ENCODE data around the gene SYNE4. TPM values are rescaled to one million over a fixed set of nuclear protein-coding genes. Genes with fewer than 3 reads are reported as not detected.

SYNE4 gene
- total and polyA plus RNA-seq, 2 of the 13 experiments (the other 11 are each of a cell fraction or from before 2014, with no cell fraction given), result 13.7 to 23.0 TPM

DNA sequence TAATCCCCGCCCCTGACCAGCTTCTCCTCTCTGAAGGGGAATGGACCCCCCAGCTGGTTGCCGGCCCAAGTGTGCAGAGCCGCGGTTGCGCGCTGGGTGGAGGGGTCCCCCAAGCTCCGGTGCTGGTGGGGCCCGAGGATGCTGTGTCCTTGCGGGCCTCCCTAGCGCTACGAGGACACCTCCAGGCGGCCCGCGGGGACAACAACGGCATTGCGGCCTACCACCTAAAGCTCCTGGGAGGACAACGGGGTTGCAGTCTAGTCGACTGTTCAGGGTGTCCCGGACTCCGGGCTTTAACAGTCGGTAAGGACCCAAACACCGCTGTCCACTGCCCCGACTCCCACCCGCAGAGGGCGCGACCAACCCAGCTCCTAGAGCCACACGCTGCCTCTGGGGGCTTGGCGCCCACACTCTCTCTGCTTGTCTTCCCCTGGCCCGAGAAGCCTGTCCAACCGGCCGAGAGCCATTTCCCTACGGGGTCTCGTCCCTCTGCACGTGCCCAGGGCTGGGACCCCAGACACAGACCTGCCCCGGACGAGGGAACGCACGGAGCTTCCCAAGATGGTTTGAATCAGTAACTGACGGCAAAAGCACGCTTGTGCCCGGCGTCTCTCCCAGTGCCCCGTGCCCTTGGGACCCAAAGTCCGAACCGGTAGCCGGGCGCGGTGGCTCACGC lies 14.6 kb downstream of the SYNE4 start:
- BruUV-seq (replicated peaks), result no TSS peak
- 91% methylated on average over 24 of the region's 49 CpGs for WGBS (ENCODE audit: low lambda C conversion rate)
- Histone ChIP-seq H3K79me2 (ENCODE audit: insufficient read depth, low read length) (peaks cover 24% of the 10 kb centered on the region), H3K9ac (ENCODE audit: insufficient read depth, low read depth, low read length) (no peak overlapping the region; the same call in 1 of the 2 replicates), H3K4me1 (ENCODE audit: insufficient read depth, low read length) (peaks cover 48% of the 10 kb centered on the region), H3K27ac (ENCODE audit: extremely low read length, insufficient read depth, low read length) (no peak overlapping the region), H2AFZ (ENCODE audit: low read length) (no peak overlapping the region), H3K27me3 (ENCODE audit: control insufficient read depth in 1 of 2, insufficient read depth in 2 of 2, low read length in 2 of 2) (no peaks in the 10 kb centered on the region), H3K9me3 (ENCODE audit: low read length) (no peaks in the 10 kb centered on the region), H3K4me3 (replicated peaks in 1 of 3; ENCODE audit: insufficient read depth in 1 of 3, low read depth in 2 of 3, low read length in 3 of 3) (no peak overlapping the region), H3K36me3 (replicated peaks in 1 of 2; ENCODE audit: control insufficient read depth in 1 of 2, insufficient read depth in 2 of 2, low read length in 2 of 2) (peaks cover 4 to 6% of the 10 kb centered on the region in 2 experiments; a peak in 2 of 5 replicates), H4K20me1 (ENCODE audit: insufficient read depth, low read length) (peaks cover 6% of the 10 kb centered on the region), H3K4me2 (ENCODE audit: low read depth, low read length) (no peak overlapping the region; the same call in 1 of the 2 replicates)
- DNase-seq (ENCODE audit: low spot score) (no peak), ATAC-seq (no peak), FAIRE-seq (no peak)
- intact Hi-C loops (cut with micrococcal nuclease; ENCODE audit: unreplicated experiment) (no loop called here), in situ Hi-C loops (cut with HindIII; ENCODE audit: extremely low pct_ligation_motif_present, low pct_unique_long_range_greater_than_20kb) (no loop called here)
- ChIA-PET CTCF (ENCODE audit: low intra/inter-chr PET ratio, low total read pairs) (no interaction called here), POLR2A (interaction anchor here (4.2 kb wide), 1 partner anchor 60 kb away, joined by 14 read pairs; the partner anchor contains the start of genes THAP8 and WDR62)
- TF ChIP-seq NAIF1 (CRISPR knock-in tag; IDR thresholded peaks at IDR 0.05; ENCODE audit: borderline replicate concordance) (no peak), MED13 (CRISPR knock-in tag; IDR thresholded peaks at IDR 0.05) (0 out of 2 replicates have a peak, but pooled peaks have one; percentile 13), ZNF557 (CRISPR knock-in tag; IDR thresholded peaks at IDR 0.05) (no peak), ZNF556 (CRISPR knock-in tag; IDR thresholded peaks at IDR 0.05; ENCODE audit: borderline replicate concordance) (no peak), STAG1 (CRISPR knock-in tag; IDR thresholded peaks at IDR 0.05) (peak; percentile 11; the same call in 1 of the 2 replicates), ZNF598 (CRISPR knock-in tag; IDR thresholded peaks at IDR 0.05; ENCODE audit: borderline replicate concordance) (0 out of 2 replicates have a peak, but pooled peaks have one; percentile 6), HNF4G (IDR thresholded peaks at IDR 0.05; ENCODE audit: borderline replicate concordance, low read depth, low read length) (no peak), HNF4G (CRISPR knock-in tag; IDR thresholded peaks at IDR 0.05; ENCODE audit: borderline replicate concordance, low read depth) (no peak), ZNF253 (CRISPR knock-in tag; IDR thresholded peaks at IDR 0.05; ENCODE audit: borderline replicate concordance) (peak; percentile 27; the same call in 1 of the 2 replicates), MYC (CRISPR knock-in tag; IDR thresholded peaks at IDR 0.05; ENCODE audit: borderline replicate concordance) (0 out of 2 replicates have a peak, but pooled peaks have one; percentile 15), ZNF737 (CRISPR knock-in tag; IDR thresholded peaks at IDR 0.05; ENCODE audit: borderline replicate concordance) (no peak)
- TF ChIP-seq, protein P1, sequence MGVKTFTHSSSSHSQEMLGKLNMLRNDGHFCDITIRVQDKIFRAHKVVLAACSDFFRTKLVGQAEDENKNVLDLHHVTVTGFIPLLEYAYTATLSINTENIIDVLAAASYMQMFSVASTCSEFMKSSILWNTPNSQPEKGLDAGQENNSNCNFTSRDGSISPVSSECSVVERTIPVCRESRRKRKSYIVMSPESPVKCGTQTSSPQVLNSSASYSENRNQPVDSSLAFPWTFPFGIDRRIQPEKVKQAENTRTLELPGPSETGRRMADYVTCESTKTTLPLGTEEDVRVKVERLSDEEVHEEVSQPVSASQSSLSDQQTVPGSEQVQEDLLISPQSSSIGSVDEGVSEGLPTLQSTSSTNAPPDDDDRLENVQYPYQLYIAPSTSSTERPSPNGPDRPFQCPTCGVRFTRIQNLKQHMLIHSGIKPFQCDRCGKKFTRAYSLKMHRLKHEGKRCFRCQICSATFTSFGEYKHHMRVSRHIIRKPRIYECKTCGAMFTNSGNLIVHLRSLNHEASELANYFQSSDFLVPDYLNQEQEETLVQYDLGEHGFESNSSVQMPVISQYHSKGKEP (CRISPR knock-in tag; IDR thresholded peaks at IDR 0.05), result no peak
- TF ChIP-seq, protein P2, sequence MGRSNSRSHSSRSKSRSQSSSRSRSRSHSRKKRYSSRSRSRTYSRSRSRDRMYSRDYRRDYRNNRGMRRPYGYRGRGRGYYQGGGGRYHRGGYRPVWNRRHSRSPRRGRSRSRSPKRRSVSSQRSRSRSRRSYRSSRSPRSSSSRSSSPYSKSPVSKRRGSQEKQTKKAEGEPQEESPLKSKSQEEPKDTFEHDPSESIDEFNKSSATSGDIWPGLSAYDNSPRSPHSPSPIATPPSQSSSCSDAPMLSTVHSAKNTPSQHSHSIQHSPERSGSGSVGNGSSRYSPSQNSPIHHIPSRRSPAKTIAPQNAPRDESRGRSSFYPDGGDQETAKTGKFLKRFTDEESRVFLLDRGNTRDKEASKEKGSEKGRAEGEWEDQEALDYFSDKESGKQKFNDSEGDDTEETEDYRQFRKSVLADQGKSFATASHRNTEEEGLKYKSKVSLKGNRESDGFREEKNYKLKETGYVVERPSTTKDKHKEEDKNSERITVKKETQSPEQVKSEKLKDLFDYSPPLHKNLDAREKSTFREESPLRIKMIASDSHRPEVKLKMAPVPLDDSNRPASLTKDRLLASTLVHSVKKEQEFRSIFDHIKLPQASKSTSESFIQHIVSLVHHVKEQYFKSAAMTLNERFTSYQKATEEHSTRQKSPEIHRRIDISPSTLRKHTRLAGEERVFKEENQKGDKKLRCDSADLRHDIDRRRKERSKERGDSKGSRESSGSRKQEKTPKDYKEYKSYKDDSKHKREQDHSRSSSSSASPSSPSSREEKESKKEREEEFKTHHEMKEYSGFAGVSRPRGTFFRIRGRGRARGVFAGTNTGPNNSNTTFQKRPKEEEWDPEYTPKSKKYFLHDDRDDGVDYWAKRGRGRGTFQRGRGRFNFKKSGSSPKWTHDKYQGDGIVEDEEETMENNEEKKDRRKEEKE (IDR thresholded peaks at IDR 0.05), result no peak
- TF ChIP-seq, protein P3, sequence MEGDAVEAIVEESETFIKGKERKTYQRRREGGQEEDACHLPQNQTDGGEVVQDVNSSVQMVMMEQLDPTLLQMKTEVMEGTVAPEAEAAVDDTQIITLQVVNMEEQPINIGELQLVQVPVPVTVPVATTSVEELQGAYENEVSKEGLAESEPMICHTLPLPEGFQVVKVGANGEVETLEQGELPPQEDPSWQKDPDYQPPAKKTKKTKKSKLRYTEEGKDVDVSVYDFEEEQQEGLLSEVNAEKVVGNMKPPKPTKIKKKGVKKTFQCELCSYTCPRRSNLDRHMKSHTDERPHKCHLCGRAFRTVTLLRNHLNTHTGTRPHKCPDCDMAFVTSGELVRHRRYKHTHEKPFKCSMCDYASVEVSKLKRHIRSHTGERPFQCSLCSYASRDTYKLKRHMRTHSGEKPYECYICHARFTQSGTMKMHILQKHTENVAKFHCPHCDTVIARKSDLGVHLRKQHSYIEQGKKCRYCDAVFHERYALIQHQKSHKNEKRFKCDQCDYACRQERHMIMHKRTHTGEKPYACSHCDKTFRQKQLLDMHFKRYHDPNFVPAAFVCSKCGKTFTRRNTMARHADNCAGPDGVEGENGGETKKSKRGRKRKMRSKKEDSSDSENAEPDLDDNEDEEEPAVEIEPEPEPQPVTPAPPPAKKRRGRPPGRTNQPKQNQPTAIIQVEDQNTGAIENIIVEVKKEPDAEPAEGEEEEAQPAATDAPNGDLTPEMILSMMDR (CRISPR knock-in tag; IDR thresholded peaks at IDR 0.05), result peak; percentile 41; the same call in 1 of the 2 replicates
- TF ChIP-seq, protein P4, sequence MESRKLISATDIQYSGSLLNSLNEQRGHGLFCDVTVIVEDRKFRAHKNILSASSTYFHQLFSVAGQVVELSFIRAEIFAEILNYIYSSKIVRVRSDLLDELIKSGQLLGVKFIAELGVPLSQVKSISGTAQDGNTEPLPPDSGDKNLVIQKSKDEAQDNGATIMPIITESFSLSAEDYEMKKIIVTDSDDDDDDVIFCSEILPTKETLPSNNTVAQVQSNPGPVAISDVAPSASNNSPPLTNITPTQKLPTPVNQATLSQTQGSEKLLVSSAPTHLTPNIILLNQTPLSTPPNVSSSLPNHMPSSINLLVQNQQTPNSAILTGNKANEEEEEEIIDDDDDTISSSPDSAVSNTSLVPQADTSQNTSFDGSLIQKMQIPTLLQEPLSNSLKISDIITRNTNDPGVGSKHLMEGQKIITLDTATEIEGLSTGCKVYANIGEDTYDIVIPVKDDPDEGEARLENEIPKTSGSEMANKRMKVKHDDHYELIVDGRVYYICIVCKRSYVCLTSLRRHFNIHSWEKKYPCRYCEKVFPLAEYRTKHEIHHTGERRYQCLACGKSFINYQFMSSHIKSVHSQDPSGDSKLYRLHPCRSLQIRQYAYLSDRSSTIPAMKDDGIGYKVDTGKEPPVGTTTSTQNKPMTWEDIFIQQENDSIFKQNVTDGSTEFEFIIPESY (CRISPR knock-in tag; IDR thresholded peaks at IDR 0.05), result peak; percentile 84

All from HepG2 (cell line).